ENCODE results near the gene ATG12.

DNA sequence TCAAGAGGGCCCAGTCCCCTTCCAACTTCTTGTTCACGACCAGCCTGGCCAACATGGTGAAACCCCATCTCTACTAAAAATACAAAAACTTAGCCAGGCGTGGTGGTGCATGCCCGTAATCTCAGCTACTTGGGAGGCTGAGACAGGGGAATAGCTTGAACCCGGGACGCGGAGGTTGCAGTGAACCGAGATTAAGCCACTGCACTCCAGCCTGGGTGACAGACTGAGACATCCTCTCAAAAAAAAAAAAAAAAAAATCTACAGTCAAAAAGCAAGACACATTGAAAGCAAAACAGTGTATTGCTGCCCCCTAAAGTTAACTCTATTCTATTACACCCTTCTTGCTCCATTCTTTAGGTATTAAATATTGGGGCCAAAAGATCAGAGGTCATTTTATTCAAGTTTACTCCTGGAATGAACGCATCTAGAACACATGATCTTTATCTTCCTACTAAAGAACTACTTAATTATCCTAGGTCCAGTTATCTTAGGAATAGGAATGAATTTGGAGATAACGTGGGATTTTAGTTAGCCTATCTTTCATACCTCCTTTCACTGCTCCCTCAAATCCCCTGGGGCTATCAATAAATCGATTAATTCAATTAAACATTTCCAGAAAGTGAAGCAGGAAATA lies 2.4 kb downstream of the ATG12 start:
- TF ChIP-seq CTCF (IDR thresholded peaks at IDR 0.05; ENCODE audit: low read depth, low read length) (peak; percentile 49), EZH2phosphoT487 (IDR thresholded peaks at IDR 0.05; ENCODE audit: low read depth) (no peak)

Measured in OCI-LY3 (cell line).